ENCODE results near the gene NPLOC4. TPM values are rescaled to one million over a fixed set of nuclear protein-coding genes. Genes with fewer than 3 reads are reported as not detected.

The NPLOC4 gene
- total and polyA plus RNA-seq, 2 of the 13 experiments (the other 11 are each of a cell fraction or from before 2014, with no cell fraction given) = 57.0 to 97.0 TPM

- TF ChIP-seq ZBTB7A (CRISPR knock-in tag; IDR thresholded peaks at IDR 0.05) = peak; percentile 65
- TF ChIP-seq PATZ1 (CRISPR knock-in tag; IDR thresholded peaks at IDR 0.05) = peak; percentile 48
- peak; percentile 70 for TF ChIP-seq SPEN (CRISPR knock-in tag; IDR thresholded peaks at IDR 0.05; ENCODE audit: low read depth)
- TF ChIP-seq AHR (CRISPR knock-in tag; IDR thresholded peaks at IDR 0.05) = no peak
- TF ChIP-seq KLF9 (CRISPR knock-in tag; IDR thresholded peaks at IDR 0.05; ENCODE audit: low read depth) = no peak
- TF ChIP-seq NAIF1 (CRISPR knock-in tag; IDR thresholded peaks at IDR 0.05; ENCODE audit: borderline replicate concordance) = no peak
- 0 out of 2 replicates have a peak, but pooled peaks have one; percentile 29 for TF ChIP-seq IRX3 (CRISPR knock-in tag; IDR thresholded peaks at IDR 0.05; ENCODE audit: borderline replicate concordance, low read depth)
- TF ChIP-seq ZNF816 (CRISPR knock-in tag; IDR thresholded peaks at IDR 0.05; ENCODE audit: borderline replicate concordance) = peak; percentile 93
- TF ChIP-seq KDM3A (CRISPR knock-in tag; IDR thresholded peaks at IDR 0.05; ENCODE audit: low read depth) = no peak
- TF ChIP-seq KMT2B (CRISPR knock-in tag; IDR thresholded peaks at IDR 0.05) = 0 out of 2 replicates have a peak, but pooled peaks have one; percentile 25
- TF ChIP-seq THAP7 (CRISPR knock-in tag; IDR thresholded peaks at IDR 0.05) = no peak; the same call in 1 of the 2 replicates
- TF ChIP-seq ZFP37 (CRISPR knock-in tag; IDR thresholded peaks at IDR 0.05; ENCODE audit: borderline replicate concordance) = peak; percentile 50; the same call in 1 of the 2 replicates
- no peak for TF ChIP-seq ZNF121 (CRISPR knock-in tag; IDR thresholded peaks at IDR 0.05)
- no peak for TF ChIP-seq FOXK1 (CRISPR knock-in tag; IDR thresholded peaks at IDR 0.05; ENCODE audit: borderline replicate concordance, low read depth)
- 0 out of 2 replicates have a peak, but pooled peaks have one; percentile 17 for TF ChIP-seq SP4 (CRISPR knock-in tag; IDR thresholded peaks at IDR 0.05)
- peak; percentile 26 for TF ChIP-seq YY1 (IDR thresholded peaks at IDR 0.05; ENCODE audit: insufficient read depth, insufficient replicate concordance, low read depth, low read length)
- TF ChIP-seq CEBPG (CRISPR knock-in tag; IDR thresholded peaks at IDR 0.05) = no peak
- no peak for TF ChIP-seq ZNF414 (CRISPR knock-in tag; IDR thresholded peaks at IDR 0.05)
- TF ChIP-seq ZBTB38 (CRISPR knock-in tag; IDR thresholded peaks at IDR 0.05) = 0 out of 2 replicates have a peak, but pooled peaks have one; percentile 19
- no peak for TF ChIP-seq NFIC (IDR thresholded peaks at IDR 0.05; ENCODE audit: low read length)
- no peak for TF ChIP-seq ZBTB3 (CRISPR knock-in tag; IDR thresholded peaks at IDR 0.05; ENCODE audit: borderline replicate concordance, low read depth)
- TF ChIP-seq NONO (IDR thresholded peaks at IDR 0.05) = no peak
- no peak for TF ChIP-seq NONO (CRISPR knock-in tag; conservative IDR thresholded peaks at IDR 0.05)
- TF ChIP-seq ZBTB42 (CRISPR knock-in tag; IDR thresholded peaks at IDR 0.05) = no peak
- no peak for TF ChIP-seq PCBP2 (optimal IDR thresholded peaks at IDR 0.05; ENCODE audit: low read depth, low read length, poor library complexity, severe bottlenecking)
- no peak for TF ChIP-seq ZNF225 (CRISPR knock-in tag; IDR thresholded peaks at IDR 0.05)
- TF ChIP-seq ZNF329 (CRISPR knock-in tag; IDR thresholded peaks at IDR 0.05; ENCODE audit: low read depth) = peak; percentile 27; the same call in 1 of the 2 replicates
- no peak; the same call in 1 of the 2 replicates for TF ChIP-seq KMT2A (CRISPR knock-in tag; IDR thresholded peaks at IDR 0.05)
Observed at GRCh38 chr17:81513753-81514488, 123.0 kb downstream of the NPLOC4 start (continued).

Data from HepG2 (cell line).